Measurements from ENCODE around the gene KPNA3.
"Not testable (repeated sequence)": the region's sequence is repeated elsewhere in the genome, so short reads cannot be mapped to it uniquely, and the experiment has no call there.

KPNA3 gene

GRCh38 chr13:49749848-49750247 lies 42.6 kb downstream of the KPNA3 start:
- Histone ChIP-seq H3K9ac (ENCODE audit: low read depth, low read length) (no peak overlapping the region), H3K9me3 (ENCODE audit: control insufficient read depth, insufficient read depth, low read length) (no peaks in the 10 kb centered on the region), H3K4me1 (ENCODE audit: insufficient read depth, low read length) (no peaks in the 10 kb centered on the region), H3K36me3 (ENCODE audit: insufficient read depth, low read length) (no peaks in the 10 kb centered on the region)

DNA sequence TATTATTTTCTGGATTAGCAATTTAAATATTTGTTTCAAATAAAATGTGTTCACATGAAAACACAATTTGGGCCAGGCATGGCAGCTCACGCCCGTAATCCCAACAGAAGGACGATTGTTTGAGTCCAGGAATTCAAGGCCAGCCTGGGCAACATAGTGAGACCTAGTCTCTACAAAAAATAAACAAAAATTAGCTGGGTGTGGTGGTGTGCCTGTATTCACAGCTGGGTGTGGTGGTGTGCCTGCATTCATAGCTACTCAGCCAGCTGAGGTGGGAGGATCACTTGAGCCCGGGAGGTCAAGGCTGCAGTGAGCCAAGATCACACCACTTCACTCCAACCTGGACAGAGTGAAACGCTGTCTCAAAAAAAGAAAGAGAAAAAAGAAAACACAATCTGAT lies 46.4 kb downstream of the KPNA3 start:
- Histone ChIP-seq H3K4me1 (ENCODE audit: insufficient read depth, low read length) (no peaks in the 10 kb centered on the region), H3K9me3 (ENCODE audit: control insufficient read depth, insufficient read depth, low read length) (no peaks in the 10 kb centered on the region), H3K36me3 (ENCODE audit: insufficient read depth, low read length) (no peaks in the 10 kb centered on the region), H3K9ac (ENCODE audit: low read depth, low read length) (no peak overlapping the region)

DNA sequence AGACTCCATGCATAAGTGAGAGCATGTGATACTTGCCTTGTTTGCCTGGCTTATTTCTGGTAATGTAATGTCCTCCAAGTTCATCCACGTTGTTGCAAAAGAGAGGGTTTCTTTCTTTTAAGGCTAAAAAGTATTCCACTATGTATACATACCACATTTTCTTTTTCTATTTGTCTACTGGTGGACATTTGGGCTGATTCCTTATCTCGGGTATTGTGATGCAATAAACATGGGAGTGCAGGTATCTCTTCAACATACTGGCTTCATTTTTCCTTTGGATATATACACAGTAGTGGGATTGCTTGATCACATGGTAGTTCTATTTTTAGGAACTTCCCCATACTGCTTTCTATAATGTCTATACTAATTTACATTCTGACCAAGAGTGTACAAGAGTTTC lies 51.6 kb downstream of the KPNA3 start:
- Histone ChIP-seq H3K9ac (ENCODE audit: low read depth, low read length) (no peak overlapping the region), H3K9me3 (ENCODE audit: control insufficient read depth, insufficient read depth, low read length) (no peaks in the 10 kb centered on the region), H3K4me1 (ENCODE audit: insufficient read depth, low read length) (no peaks in the 10 kb centered on the region), H3K36me3 (ENCODE audit: insufficient read depth, low read length) (no peaks in the 10 kb centered on the region)

- H3K9me3 ChIP-seq (ENCODE audit: control insufficient read depth, insufficient read depth, low read length) = no peaks in the 10 kb centered on the region
- no peaks in the 10 kb centered on the region for H3K36me3 ChIP-seq (ENCODE audit: insufficient read depth, low read length)
- H3K9ac ChIP-seq (ENCODE audit: low read depth, low read length) = no peak overlapping the region
- no peaks in the 10 kb centered on the region for H3K4me1 ChIP-seq (ENCODE audit: insufficient read depth, low read length)
Measured at GRCh38 chr13:49739498-49740187, 52.8 kb downstream of the KPNA3 start.

DNA sequence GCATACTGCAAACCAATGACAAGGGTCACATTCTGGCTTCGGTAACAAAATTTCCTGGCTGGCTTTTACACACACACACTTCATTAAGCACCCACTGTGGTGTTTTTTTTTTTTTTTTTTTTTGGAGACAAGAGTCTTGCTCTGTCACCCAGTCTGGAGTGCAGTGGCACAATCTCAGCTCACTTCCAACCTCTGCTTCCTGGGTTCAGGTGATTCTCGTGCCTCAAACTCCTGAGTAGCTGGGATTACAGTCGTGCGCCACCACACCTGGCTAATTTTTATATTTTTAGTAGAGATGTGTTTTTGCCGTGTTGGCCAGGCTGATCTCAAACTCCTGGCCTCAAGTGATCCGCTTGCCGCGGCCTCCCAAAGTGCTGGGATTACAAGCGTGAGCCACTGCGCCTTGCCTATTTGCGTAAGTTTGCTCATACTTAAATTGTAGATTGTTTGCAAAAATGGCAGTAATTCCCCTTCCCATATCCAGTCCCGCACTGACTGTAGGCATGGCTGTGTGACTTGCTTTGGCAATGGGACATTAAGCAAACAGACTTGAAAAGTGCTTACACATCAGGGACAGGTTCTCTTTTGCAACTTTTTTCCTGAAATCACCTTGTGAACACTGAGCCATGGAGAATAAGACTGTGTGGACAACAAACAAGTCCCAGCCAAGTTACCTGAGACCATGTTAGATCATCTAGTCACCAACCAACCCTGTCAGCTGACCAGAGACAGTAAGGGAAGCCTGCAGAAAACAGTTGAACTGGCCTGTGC lies 59.1 kb downstream of the KPNA3 start:
- H3K9me3 ChIP-seq (ENCODE audit: control insufficient read depth, insufficient read depth, low read length) = no peaks in the 10 kb centered on the region
- 0 out of 2 replicates have a peak, but pooled peaks cover 3% of the 10 kb centered on the region for H3K36me3 ChIP-seq (ENCODE audit: insufficient read depth, low read length)
- no peak overlapping the region for H3K9ac ChIP-seq (ENCODE audit: low read depth, low read length)
- no peaks in the 10 kb centered on the region for H3K4me1 ChIP-seq (ENCODE audit: insufficient read depth, low read length)

- H3K9ac ChIP-seq (ENCODE audit: low read depth, low read length) = no peak overlapping the region
- H3K9me3 ChIP-seq (ENCODE audit: control insufficient read depth, insufficient read depth, low read length) = no peaks in the 10 kb centered on the region
- 0 out of 2 replicates have a peak, but pooled peaks cover 3% of the 10 kb centered on the region for H3K36me3 ChIP-seq (ENCODE audit: insufficient read depth, low read length)
- H3K4me1 ChIP-seq (ENCODE audit: insufficient read depth, low read length) = no peaks in the 10 kb centered on the region
Measured at GRCh38 chr13:49731766-49732165, 60.7 kb downstream of the KPNA3 start.

- H3K9ac ChIP-seq (ENCODE audit: low read depth, low read length) = no peak overlapping the region
- no peaks in the 10 kb centered on the region for H3K4me1 ChIP-seq (ENCODE audit: insufficient read depth, low read length)
- peaks cover 4% of the 10 kb centered on the region for H3K36me3 ChIP-seq (ENCODE audit: insufficient read depth, low read length)
- H3K9me3 ChIP-seq (ENCODE audit: control insufficient read depth, insufficient read depth, low read length) = peaks cover 6% of the 10 kb centered on the region; the same call in 1 of the 2 replicates
Measured at GRCh38 chr13:49716615-49717014, 75.9 kb downstream of the KPNA3 start.

DNA sequence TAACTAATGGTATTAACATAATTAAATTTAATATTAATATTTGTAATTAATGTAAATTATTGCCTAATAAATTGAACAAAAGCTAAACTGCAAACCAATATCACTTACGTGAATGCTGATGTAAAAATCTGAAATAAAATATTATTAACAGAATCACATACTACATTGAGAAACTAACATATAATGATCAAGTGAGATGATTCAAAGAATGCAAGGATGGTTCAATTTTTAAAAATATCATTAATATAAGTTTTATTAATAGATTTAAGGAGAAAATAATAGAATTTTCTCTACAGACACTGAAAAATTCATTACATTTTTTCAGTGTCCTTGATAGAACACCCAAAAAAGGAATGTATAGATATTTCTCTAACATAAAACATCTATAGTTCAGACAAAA lies 77.7 kb downstream of the KPNA3 start:
- Histone ChIP-seq H3K4me1 (ENCODE audit: insufficient read depth, low read length) (no peaks in the 10 kb centered on the region), H3K36me3 (ENCODE audit: insufficient read depth, low read length) (peaks cover 4% of the 10 kb centered on the region), H3K9ac (ENCODE audit: low read depth, low read length) (no peak overlapping the region), H3K9me3 (ENCODE audit: control insufficient read depth, insufficient read depth, low read length) (peaks cover 6% of the 10 kb centered on the region; the same call in 1 of the 2 replicates)

GRCh38 chr13:49711218-49711863 lies 81.1 kb downstream of the KPNA3 start:
- Histone ChIP-seq H3K9me3 (ENCODE audit: control insufficient read depth, insufficient read depth, low read length) (peaks cover 6% of the 10 kb centered on the region; the same call in 1 of the 2 replicates), H3K36me3 (ENCODE audit: insufficient read depth, low read length) (peaks cover 10% of the 10 kb centered on the region), H3K4me1 (ENCODE audit: insufficient read depth, low read length) (no peaks in the 10 kb centered on the region), H3K9ac (ENCODE audit: low read depth, low read length) (no peak overlapping the region)

- H3K9me3 ChIP-seq (ENCODE audit: control insufficient read depth, insufficient read depth, low read length); H3K4me1 ChIP-seq (ENCODE audit: insufficient read depth, low read length); H3K9ac ChIP-seq (ENCODE audit: low read depth, low read length): not testable (repeated sequence)
- H3K36me3 ChIP-seq (ENCODE audit: insufficient read depth, low read length) = peaks cover 14% of the 10 kb centered on the region
Measured at GRCh38 chr13:49704264-49704663, 88.2 kb downstream of the KPNA3 start.

DNA sequence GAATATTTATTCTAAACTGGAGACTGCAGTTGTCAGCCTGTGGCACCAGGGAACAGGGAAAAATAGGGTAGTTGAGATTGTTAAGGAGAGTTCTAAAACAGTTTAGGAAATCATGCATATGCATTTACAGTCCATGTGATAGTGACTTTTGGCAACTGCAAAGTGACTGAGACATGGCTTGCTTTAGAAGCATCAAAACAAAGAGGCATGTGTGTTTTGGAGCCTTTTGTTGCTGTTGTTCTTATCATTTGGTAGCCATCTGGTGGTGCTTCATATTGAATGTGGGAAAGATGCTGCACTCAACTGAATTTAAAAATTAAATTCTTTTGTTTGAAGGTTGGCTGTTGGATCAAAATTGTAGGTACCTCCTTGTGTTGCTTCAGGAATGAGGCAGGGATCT lies 91.0 kb downstream of the KPNA3 start:
- peaks cover 10% of the 10 kb centered on the region for H3K36me3 ChIP-seq (ENCODE audit: insufficient read depth, low read length)
- no peaks in the 10 kb centered on the region for H3K4me1 ChIP-seq (ENCODE audit: insufficient read depth, low read length)
- no peak overlapping the region for H3K9ac ChIP-seq (ENCODE audit: low read depth, low read length)
- no peaks in the 10 kb centered on the region for H3K9me3 ChIP-seq (ENCODE audit: control insufficient read depth, insufficient read depth, low read length)

DNA sequence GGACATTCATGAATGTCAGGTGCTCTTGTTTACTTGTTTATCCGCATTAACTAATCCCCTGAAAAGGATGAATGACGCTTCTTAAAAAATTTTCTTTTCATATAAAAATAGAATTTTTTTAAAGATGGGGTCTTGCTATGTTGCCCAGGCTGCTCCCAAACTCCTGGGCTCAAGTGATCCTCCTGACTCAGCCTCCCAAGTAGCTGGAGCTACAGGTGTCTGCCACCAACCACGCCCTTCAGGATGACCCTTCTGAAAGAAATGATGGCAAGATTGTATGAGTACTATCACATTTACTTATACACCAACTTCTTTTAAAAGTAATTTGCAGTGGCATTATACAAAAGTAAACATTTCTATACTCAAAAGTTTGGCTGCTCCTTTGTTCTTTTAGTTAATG lies 95.0 kb downstream of the KPNA3 start:
- Histone ChIP-seq H3K9ac (ENCODE audit: low read depth, low read length) (no peak overlapping the region), H3K36me3 (ENCODE audit: insufficient read depth, low read length) (peaks cover 9% of the 10 kb centered on the region; the same call in 1 of the 2 replicates), H3K9me3 (ENCODE audit: control insufficient read depth, insufficient read depth, low read length) (no peaks in the 10 kb centered on the region), H3K4me1 (ENCODE audit: insufficient read depth, low read length) (0 out of 2 replicates have a peak, but pooled peaks cover 2% of the 10 kb centered on the region)

- Histone ChIP-seq H3K4me1 (ENCODE audit: insufficient read depth, low read length) (0 out of 2 replicates have a peak, but pooled peaks cover 2% of the 10 kb centered on the region), H3K36me3 (ENCODE audit: insufficient read depth, low read length) (peaks cover 4% of the 10 kb centered on the region; the same call in 1 of the 2 replicates), H3K9me3 (ENCODE audit: control insufficient read depth, insufficient read depth, low read length) (no peaks in the 10 kb centered on the region), H3K9ac (ENCODE audit: low read depth, low read length) (no peak overlapping the region)
Measured at GRCh38 chr13:49694446-49694845, 98.0 kb downstream of the KPNA3 start.

DNA sequence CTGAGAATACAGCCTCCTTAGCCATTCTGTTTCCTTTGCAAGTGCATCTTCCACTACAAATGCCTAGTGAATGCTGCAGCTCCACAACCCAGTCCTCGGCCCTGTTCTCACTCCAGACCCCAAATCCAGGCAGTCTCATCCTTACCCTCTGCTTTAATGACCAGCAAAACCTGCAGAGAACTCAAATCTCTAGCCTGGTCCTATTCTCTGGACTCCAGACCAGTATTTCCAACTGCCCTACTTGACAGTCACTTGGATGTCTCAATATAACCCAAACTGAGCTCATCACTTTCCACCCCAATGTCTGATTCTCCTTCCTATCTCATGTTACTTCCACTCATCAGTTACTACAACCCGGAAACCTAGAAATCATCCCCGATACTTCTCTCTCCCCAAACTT lies 98.6 kb downstream of the KPNA3 start:
- no peaks in the 10 kb centered on the region for H3K9me3 ChIP-seq (ENCODE audit: control insufficient read depth, insufficient read depth, low read length)
- H3K9ac ChIP-seq (ENCODE audit: low read depth, low read length) = no peak overlapping the region
- peaks cover 4% of the 10 kb centered on the region; the same call in 1 of the 2 replicates for H3K36me3 ChIP-seq (ENCODE audit: insufficient read depth, low read length)
- H3K4me1 ChIP-seq (ENCODE audit: insufficient read depth, low read length) = 0 out of 2 replicates have a peak, but pooled peaks cover 2% of the 10 kb centered on the region
